Liver (tissue), 3 donors: ENCODE data around the gene RXFP3.

Experiments used
- ATF3 ChIP-seq: IDR thresholded peaks from 2 replicates; pipeline ENCODE4 v1.6.1; 2016; ENCODE audit warnings: antibody characterized with exemption
- CTCF ChIP-seq: fragments of 150-350 bp; IDR thresholded peaks from 2 replicates; pipeline ENCODE4 v1.5.1; 2017; ENCODE audit warnings: improper control_type of control experiment, low read depth, low read length; ENCODE audit not compliant: missing input control
- EGR1 ChIP-seq, 2 donors: IDR thresholded peaks; 2 replicates each; pipeline ENCODE4 v1.6.1; 2016 to 2018; ENCODE audit warnings: antibody characterized with exemption in 2 of 2, low read depth in 2 of 2
- GABPA ChIP-seq, 2 donors: IDR thresholded peaks in 1 of 2; conservative IDR thresholded peaks in 1 of 2; 2 replicates each; pipeline ENCODE4 v1.6.1; 2016; ENCODE audit warnings: antibody characterized with exemption in 2 of 2, mild to moderate bottlenecking in 1 of 2, moderate library complexity in 1 of 2
- JUND ChIP-seq, 2 donors: IDR thresholded peaks; 2 replicates each; pipeline ENCODE4 v1.6.1; 2016; ENCODE audit warnings: antibody characterized with exemption in 2 of 2
- MAX ChIP-seq: IDR thresholded peaks from 2 replicates; pipeline ENCODE4 v1.6.1; 2016; ENCODE audit warnings: antibody characterized with exemption
- RAD21 ChIP-seq, 2 donors: IDR thresholded peaks; 2 replicates each; pipeline ENCODE4 v1.6.1; 2016; ENCODE audit warnings: antibody characterized with exemption in 2 of 2, mild to moderate bottlenecking in 2 of 2
- REST ChIP-seq: IDR thresholded peaks from 2 replicates; pipeline ENCODE4 v1.6.1; 2016; ENCODE audit warnings: antibody characterized with exemption, mild to moderate bottlenecking
- YY1 ChIP-seq: IDR thresholded peaks from 2 replicates; pipeline ENCODE4 v1.6.1; 2016; ENCODE audit warnings: antibody characterized with exemption, mild to moderate bottlenecking
- donor health status: healthy.
- donor health status: healthy.

- TF ChIP-seq RAD21 (IDR thresholded peaks at IDR 0.05), result no peak
- TF ChIP-seq MAX, result no peak
- TF ChIP-seq CTCF, result no peak
- TF ChIP-seq GABPA (IDR thresholded peaks at IDR 0.05 in 1 of 2, conservative IDR thresholded peaks at IDR 0.05 in 1 of 2), result no peak
- no peak for TF ChIP-seq EGR1 (IDR thresholded peaks at IDR 0.05; ENCODE audit: low read depth in 2 of 2)
- no peak for TF ChIP-seq REST
- no peak for TF ChIP-seq JUND (IDR thresholded peaks at IDR 0.05)
- no peak for TF ChIP-seq YY1
- TF ChIP-seq ATF3, result no peak
Measured at GRCh38 chr5:33939556-33940262, 3.5 kb downstream of the RXFP3 start.
